Brain microvascular endothelial cell (primary cell): Measurements from ENCODE around the gene ZFAND4.

Experiments
- DNase-seq: peaks from one replicate; pipeline ENCODE4 v3.0.0-alpha.2; 2020
- H3K27ac ChIP-seq: fragments of 250-450 bp; sonication (Bioruptor Pico); 2 replicates; pipeline ENCODE4 v1.5.1; 2020; ENCODE audit warnings: mild to moderate bottlenecking, moderate library complexity
- H3K27me3 ChIP-seq: fragments of 250-450 bp; sonication (Bioruptor Pico); replicated peaks from 2 replicates; pipeline ENCODE4 v1.5.1; 2020; ENCODE audit warnings: mild to moderate bottlenecking
- H3K36me3 ChIP-seq: fragments of 250-450 bp; sonication (Bioruptor Pico); replicated peaks from 2 replicates; pipeline ENCODE4 v1.5.1; 2020; ENCODE audit warnings: mild to moderate bottlenecking
- H3K4me3 ChIP-seq: 2 replicates; pipeline ENCODE4 v1.5.1; 2011; ENCODE audit warnings: low read depth, mild to moderate bottlenecking, control low read depth, low read length, moderate library complexity
- in situ Hi-C: cut with HindIII; loops from 2 replicates; pipeline ENCODE4 v1.10.0; 2017; ENCODE audit warnings: low sequenced_read_pairs, low pct_ligation_motif_present
- TF ChIP-seq, protein P1 (sequence below): IDR thresholded peaks from 2 replicates; pipeline ENCODE4 v1.5.1; 2011; ENCODE audit warnings: low read depth, mild to moderate bottlenecking, moderate library complexity, low read length, control low read depth, inconsistent platforms; ENCODE audit errors: missing control alignments

ZFAND4 gene

DNA sequence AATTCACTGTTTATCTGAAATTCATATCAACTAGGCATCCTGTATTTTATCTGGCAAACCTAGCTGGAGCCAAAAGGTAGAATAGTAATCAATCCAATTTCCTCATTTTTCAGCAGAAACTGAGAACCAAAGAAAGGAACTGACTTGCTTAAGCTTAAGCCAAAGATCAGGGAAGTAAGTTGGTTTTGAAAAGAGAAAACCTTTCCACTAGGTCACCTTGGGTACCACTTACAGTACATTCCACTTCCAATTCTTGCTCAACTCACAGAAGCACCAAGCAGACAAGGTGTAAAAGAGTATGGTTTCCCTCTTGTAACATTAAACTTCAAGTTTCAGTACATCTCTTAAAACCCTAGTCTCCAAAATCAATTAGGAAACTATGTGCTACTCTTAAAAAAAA lies 79.6 kb downstream of the ZFAND4 start:
- TF ChIP-seq, protein P1, sequence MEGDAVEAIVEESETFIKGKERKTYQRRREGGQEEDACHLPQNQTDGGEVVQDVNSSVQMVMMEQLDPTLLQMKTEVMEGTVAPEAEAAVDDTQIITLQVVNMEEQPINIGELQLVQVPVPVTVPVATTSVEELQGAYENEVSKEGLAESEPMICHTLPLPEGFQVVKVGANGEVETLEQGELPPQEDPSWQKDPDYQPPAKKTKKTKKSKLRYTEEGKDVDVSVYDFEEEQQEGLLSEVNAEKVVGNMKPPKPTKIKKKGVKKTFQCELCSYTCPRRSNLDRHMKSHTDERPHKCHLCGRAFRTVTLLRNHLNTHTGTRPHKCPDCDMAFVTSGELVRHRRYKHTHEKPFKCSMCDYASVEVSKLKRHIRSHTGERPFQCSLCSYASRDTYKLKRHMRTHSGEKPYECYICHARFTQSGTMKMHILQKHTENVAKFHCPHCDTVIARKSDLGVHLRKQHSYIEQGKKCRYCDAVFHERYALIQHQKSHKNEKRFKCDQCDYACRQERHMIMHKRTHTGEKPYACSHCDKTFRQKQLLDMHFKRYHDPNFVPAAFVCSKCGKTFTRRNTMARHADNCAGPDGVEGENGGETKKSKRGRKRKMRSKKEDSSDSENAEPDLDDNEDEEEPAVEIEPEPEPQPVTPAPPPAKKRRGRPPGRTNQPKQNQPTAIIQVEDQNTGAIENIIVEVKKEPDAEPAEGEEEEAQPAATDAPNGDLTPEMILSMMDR, result no peak
- H3K36me3 ChIP-seq, result no peaks in the 10 kb centered on the region
- no peaks in the 10 kb centered on the region for H3K27me3 ChIP-seq
- in situ Hi-C loops, result no loop called here
- no peak overlapping the region for H3K27ac ChIP-seq
- no peak overlapping the region for H3K4me3 ChIP-seq
- DNase-seq, result no peak

DNA sequence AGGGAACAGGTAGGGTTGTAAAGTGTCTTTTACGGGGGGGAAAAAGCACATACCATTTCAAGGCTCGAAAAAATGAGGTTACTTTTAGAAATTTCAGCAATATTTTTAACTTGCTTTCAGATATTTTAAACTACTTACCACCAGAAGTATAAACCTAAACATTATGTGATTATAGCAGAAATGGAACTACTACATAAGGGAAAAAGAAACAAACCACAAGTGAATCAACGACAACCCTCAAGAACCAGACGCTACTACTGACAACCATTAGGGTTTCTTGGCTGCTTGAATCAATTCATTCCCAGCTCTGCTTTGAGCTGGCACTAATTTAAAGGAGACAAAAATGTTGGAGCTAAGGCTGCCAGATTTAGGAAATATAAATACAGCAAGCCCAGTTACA lies 80.1 kb downstream of the ZFAND4 start:
- TF ChIP-seq, protein P1, result no peak
- DNase-seq, result no peak
- Histone ChIP-seq H3K4me3 (no peak overlapping the region), H3K27ac (no peak overlapping the region), H3K36me3 (no peaks in the 10 kb centered on the region), H3K27me3 (no peaks in the 10 kb centered on the region)
- in situ Hi-C loops, result no loop called here

DNA sequence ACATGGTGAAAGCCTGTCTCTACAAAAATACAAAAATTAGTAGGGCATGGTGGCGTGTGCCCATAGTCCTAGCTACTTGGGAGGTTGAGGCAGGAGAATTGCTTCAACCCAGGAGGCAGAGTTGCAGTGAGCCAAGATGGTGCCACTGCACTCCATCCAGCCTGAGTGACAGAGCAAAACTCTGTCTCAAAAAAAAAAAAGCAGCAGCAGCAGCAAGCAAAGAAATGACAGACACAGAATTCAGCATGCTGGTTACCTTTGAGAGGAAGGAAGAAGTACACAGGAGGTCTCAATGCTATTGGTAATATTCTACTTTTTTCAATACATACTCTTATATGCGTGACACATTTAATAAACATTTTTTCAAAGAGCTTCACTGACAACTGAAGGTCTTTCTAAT lies 81.3 kb downstream of the ZFAND4 start:
- in situ Hi-C loops, result no loop called here
- TF ChIP-seq, protein P1, result no peak

DNA sequence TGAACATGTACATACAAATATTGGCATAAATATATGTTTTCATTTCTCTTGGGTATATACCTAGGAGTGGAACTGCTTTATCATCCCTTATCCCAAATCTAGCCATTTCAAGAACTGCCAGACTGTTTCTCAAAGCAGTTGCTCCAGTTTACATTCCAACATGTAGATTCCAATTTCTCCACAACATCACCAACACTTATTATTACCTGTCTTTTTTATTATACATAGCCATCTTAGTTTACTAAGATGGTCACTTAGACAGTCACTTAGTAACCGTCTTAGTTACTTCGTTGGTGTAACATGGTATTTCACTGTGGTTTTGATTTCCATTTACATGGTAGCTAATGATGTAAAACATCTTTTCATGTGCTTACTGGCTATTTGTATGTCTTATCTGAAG lies 82.7 kb downstream of the ZFAND4 start:
- no peaks in the 10 kb centered on the region for H3K36me3 ChIP-seq
- TF ChIP-seq, protein P1, result no peak
- H3K4me3 ChIP-seq, result no peak overlapping the region
- H3K27ac ChIP-seq, result no peak overlapping the region
- in situ Hi-C loops, result no loop called here
- DNase-seq, result no peak
- H3K27me3 ChIP-seq, result no peaks in the 10 kb centered on the region

More for the DNA sequence above, 81.3 kb downstream of the ZFAND4 start:
- Histone ChIP-seq H3K4me3 (no peak overlapping the region), H3K36me3 (no peaks in the 10 kb centered on the region), H3K27me3 (no peaks in the 10 kb centered on the region), H3K27ac (no peak overlapping the region)
- no peak for DNase-seq

DNA sequence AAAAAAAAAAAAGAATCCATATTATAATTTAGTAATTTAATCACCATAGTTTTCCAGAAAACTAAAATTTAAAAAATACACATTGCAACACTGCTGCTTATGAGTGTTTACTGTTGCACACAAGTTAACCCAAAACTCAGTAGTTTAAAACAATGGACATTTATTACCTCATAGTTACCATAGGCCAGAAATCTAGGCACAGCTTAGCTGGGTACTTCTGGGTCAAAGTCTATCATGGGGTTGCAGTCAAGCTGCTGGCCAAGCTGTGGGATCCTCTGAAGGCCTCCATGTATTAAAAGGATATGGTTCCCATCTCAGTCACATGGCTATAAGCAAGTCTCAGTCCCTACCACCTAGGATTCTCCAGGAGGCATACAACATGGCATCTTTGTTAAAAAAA lies 83.6 kb downstream of the ZFAND4 start:
- in situ Hi-C loops, result no loop called here
- TF ChIP-seq, protein P1, result no peak
- Histone ChIP-seq H3K36me3 (no peaks in the 10 kb centered on the region), H3K27me3 (no peaks in the 10 kb centered on the region), H3K4me3 (no peak overlapping the region), H3K27ac (no peak overlapping the region)
- no peak for DNase-seq

DNA sequence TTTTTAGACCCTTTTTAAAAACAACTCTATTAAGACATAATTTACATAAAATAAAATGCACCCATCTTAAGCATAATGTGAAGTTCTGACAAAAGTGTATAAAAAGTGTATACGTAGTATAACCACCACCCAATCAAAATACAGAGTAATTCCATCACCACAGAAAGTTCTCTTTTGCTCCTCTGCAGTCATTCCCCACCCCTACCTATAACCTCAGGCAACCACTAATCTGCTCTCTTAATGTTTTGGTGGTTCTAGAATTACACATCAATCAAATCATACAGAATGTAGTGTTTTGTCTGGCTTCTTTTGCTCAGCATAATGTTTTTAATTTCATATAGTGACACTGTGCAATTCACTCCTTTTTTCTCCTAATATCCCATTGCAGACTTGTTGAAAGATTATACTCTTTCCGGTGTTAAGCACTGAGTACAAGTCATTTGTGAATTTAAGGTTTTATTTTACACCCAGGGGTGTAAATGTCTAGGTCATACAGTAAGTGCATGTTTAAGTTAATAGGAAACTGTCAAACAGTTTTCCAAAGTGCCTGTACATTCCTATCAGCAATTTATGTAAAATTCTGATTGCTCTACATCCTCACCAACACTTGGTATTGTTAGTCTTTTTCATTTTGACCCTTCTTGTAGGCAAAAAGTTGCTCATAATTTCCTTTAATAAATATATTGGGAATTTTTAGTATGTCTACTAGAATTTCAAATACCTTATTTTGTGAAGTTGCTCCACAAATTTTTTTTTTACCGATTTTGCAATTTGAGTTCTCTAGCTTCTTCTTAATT lies 86.3 kb downstream of the ZFAND4 start:
- in situ Hi-C loops, result no loop called here
- TF ChIP-seq, protein P1, result no peak

More for the DNA sequence above, 86.3 kb downstream of the ZFAND4 start:
- DNase-seq, result no peak
- no peak overlapping the region for H3K27ac ChIP-seq
- H3K36me3 ChIP-seq, result no peaks in the 10 kb centered on the region
- H3K27me3 ChIP-seq, result no peaks in the 10 kb centered on the region
- H3K4me3 ChIP-seq, result no peak overlapping the region
